Measurements from ENCODE around the gene MAGEB3. TPM values are rescaled to one million over a fixed set of nuclear protein-coding genes. Genes with fewer than 3 reads are reported as not detected.
A peak's percentile ranks its signal among the peaks of the same experiment; 100 is the strongest.

MAGEB3 gene
- total and polyA plus RNA-seq, 7 experiments from 2014 or later: not detected

- Histone ChIP-seq H3K27ac (ENCODE audit: low read depth, low read length) (no peak overlapping the region), H3K9me3 (ENCODE audit: control insufficient read depth in 2 of 3, low read length in 3 of 3) (no peaks in the 10 kb centered on the region), H3K4me3 (ENCODE audit: low read length) (no peak overlapping the region), H3K4me1 (ENCODE audit: control insufficient read depth in 2 of 2, insufficient read depth in 2 of 2, low read length in 2 of 2) (no peaks in the 10 kb centered on the region), H3K27me3 (ENCODE audit: control insufficient read depth in 2 of 2, insufficient read depth in 2 of 2, low read length in 2 of 2) (no peaks in the 10 kb centered on the region), H3K36me3 (ENCODE audit: control insufficient read depth in 2 of 3, insufficient read depth in 3 of 3, low read length in 3 of 3) (no peaks in the 10 kb centered on the region)
- Mint-ChIP-seq H3K4me3 (no peak overlapping the region), H3K9me3 (peaks cover 0 to 2% (median 0%) of the 10 kb centered on the region in 11 donors), H3K27ac (no peak overlapping the region), H3K36me3 (no peaks in the 10 kb centered on the region), H3K4me1 (peaks cover 0 to 14% (median 7%) of the 10 kb centered on the region in 7 donors), H3K27me3 (no peaks in the 10 kb centered on the region)
- intact Hi-C loops (cut with micrococcal nuclease): loop anchor here in 1 of 2 donors (5.0 kb wide), 1 partner anchor 227 kb away; no protein-coding TSS in a partner anchor
- DNase-seq: no peak
- CTCF ChIA-PET: no interaction called here
- POLR2A ChIA-PET: no interaction called here
- ATAC-seq: no peak
Measured at GRCh38 chrX:30275498-30275897, 45.0 kb downstream of the MAGEB3 start.

- ATAC-seq: no peak
- peaks cover 0 to 2% (median 0%) of the 10 kb centered on the region in 11 donors for H3K9me3 Mint-ChIP-seq
- no peaks in the 10 kb centered on the region for H3K36me3 ChIP-seq (ENCODE audit: control insufficient read depth in 2 of 3, insufficient read depth in 3 of 3, low read length in 3 of 3)
- H3K4me1 Mint-ChIP-seq: peaks cover 0 to 22% (median 7%) of the 10 kb centered on the region in 7 donors
- H3K27ac ChIP-seq (ENCODE audit: low read depth, low read length): no peak overlapping the region
- CTCF ChIA-PET: no interaction called here
- H3K4me3 ChIP-seq (ENCODE audit: low read length): no peak overlapping the region
- no peaks in the 10 kb centered on the region for H3K36me3 Mint-ChIP-seq
- intact Hi-C loops (cut with micrococcal nuclease): loop anchor here in 1 of 2 donors (5.0 kb wide), 1 partner anchor 224 kb away; no protein-coding TSS in a partner anchor
- no peak for DNase-seq
- POLR2A ChIA-PET: no interaction called here
- no peak overlapping the region for H3K27ac Mint-ChIP-seq
- no peaks in the 10 kb centered on the region for H3K27me3 ChIP-seq (ENCODE audit: control insufficient read depth in 2 of 2, insufficient read depth in 2 of 2, low read length in 2 of 2)
- no peak overlapping the region for H3K4me3 Mint-ChIP-seq
- H3K4me1 ChIP-seq (ENCODE audit: control insufficient read depth in 2 of 2, insufficient read depth in 2 of 2, low read length in 2 of 2): no peaks in the 10 kb centered on the region
- H3K27me3 Mint-ChIP-seq: no peaks in the 10 kb centered on the region
- H3K9me3 ChIP-seq (ENCODE audit: control insufficient read depth in 2 of 3, low read length in 3 of 3): no peaks in the 10 kb centered on the region
Measured at GRCh38 chrX:30278365-30278764, 47.9 kb downstream of the MAGEB3 start.

GRCh38 chrX:30280428-30280827 is 50.0 kb downstream of the MAGEB3 start:
- Mint-ChIP-seq H3K36me3 (no peaks in the 10 kb centered on the region), H3K27me3 (no peaks in the 10 kb centered on the region), H3K9me3 (peaks cover 0 to 2% (median 0%) of the 10 kb centered on the region in 11 donors), H3K4me3 (no peak overlapping the region), H3K27ac (no peak overlapping the region), H3K4me1 (peaks cover 0 to 22% (median 7%) of the 10 kb centered on the region in 7 donors)
- no peak overlapping the region for H3K27ac ChIP-seq (ENCODE audit: low read depth, low read length)
- CTCF ChIA-PET: no interaction called here
- intact Hi-C loops (cut with micrococcal nuclease): no loop called here
- no peak for ATAC-seq
- H3K9me3 ChIP-seq (ENCODE audit: control insufficient read depth in 2 of 3, low read length in 3 of 3): no peaks in the 10 kb centered on the region
- DNase-seq: peak in 5 of 9 donors; percentile 1 to 25 (median 10)
- H3K4me1 ChIP-seq (ENCODE audit: control insufficient read depth in 2 of 2, insufficient read depth in 2 of 2, low read length in 2 of 2): no peaks in the 10 kb centered on the region
- POLR2A ChIA-PET: no interaction called here
- no peak overlapping the region for H3K4me3 ChIP-seq (ENCODE audit: low read length)
- H3K27me3 ChIP-seq (ENCODE audit: control insufficient read depth in 2 of 2, insufficient read depth in 2 of 2, low read length in 2 of 2): no peaks in the 10 kb centered on the region
- H3K36me3 ChIP-seq (ENCODE audit: control insufficient read depth in 2 of 3, insufficient read depth in 3 of 3, low read length in 3 of 3): no peaks in the 10 kb centered on the region

GRCh38 chrX:30282527-30282926 is 52.1 kb downstream of the MAGEB3 start:
- Mint-ChIP-seq H3K36me3 (no peaks in the 10 kb centered on the region), H3K27me3 (no peaks in the 10 kb centered on the region), H3K9me3 (no peaks in the 10 kb centered on the region), H3K4me1 (peaks cover 0 to 22% (median 7%) of the 10 kb centered on the region in 7 donors), H3K27ac (no peak overlapping the region), H3K4me3 (no peak overlapping the region)
- ATAC-seq: no peak
- intact Hi-C loops (cut with micrococcal nuclease): no loop called here
- Histone ChIP-seq H3K4me3 (ENCODE audit: low read length) (no peak overlapping the region), H3K4me1 (ENCODE audit: control insufficient read depth in 2 of 2, insufficient read depth in 2 of 2, low read length in 2 of 2) (no peaks in the 10 kb centered on the region), H3K27me3 (ENCODE audit: control insufficient read depth in 2 of 2, insufficient read depth in 2 of 2, low read length in 2 of 2) (no peaks in the 10 kb centered on the region), H3K9me3 (ENCODE audit: control insufficient read depth in 2 of 3, low read length in 3 of 3) (no peaks in the 10 kb centered on the region), H3K27ac (ENCODE audit: low read depth, low read length) (no peak overlapping the region), H3K36me3 (ENCODE audit: control insufficient read depth in 2 of 3, insufficient read depth in 3 of 3, low read length in 3 of 3) (no peaks in the 10 kb centered on the region)
- DNase-seq: no peak
- POLR2A ChIA-PET: no interaction called here
- CTCF ChIA-PET: no interaction called here

- CTCF ChIA-PET: no interaction called here
- Histone ChIP-seq H3K9me3 (ENCODE audit: control insufficient read depth in 2 of 3, low read length in 3 of 3) (no peaks in the 10 kb centered on the region), H3K4me1 (ENCODE audit: control insufficient read depth in 2 of 2, insufficient read depth in 2 of 2, low read length in 2 of 2) (no peaks in the 10 kb centered on the region), H3K27ac (ENCODE audit: low read depth, low read length) (no peak overlapping the region), H3K4me3 (ENCODE audit: low read length) (no peak overlapping the region), H3K36me3 (ENCODE audit: control insufficient read depth in 2 of 3, insufficient read depth in 3 of 3, low read length in 3 of 3) (no peaks in the 10 kb centered on the region), H3K27me3 (ENCODE audit: control insufficient read depth in 2 of 2, insufficient read depth in 2 of 2, low read length in 2 of 2) (no peaks in the 10 kb centered on the region)
- H3K27me3 Mint-ChIP-seq: no peaks in the 10 kb centered on the region
- POLR2A ChIA-PET: no interaction called here
- H3K36me3 Mint-ChIP-seq: no peaks in the 10 kb centered on the region
- H3K4me3 Mint-ChIP-seq: no peak overlapping the region
- intact Hi-C loops (cut with micrococcal nuclease): no loop called here
- ATAC-seq (no peak), DNase-seq (no peak)
- no peaks in the 10 kb centered on the region for H3K9me3 Mint-ChIP-seq
- H3K4me1 Mint-ChIP-seq: peaks cover 0 to 22% (median 7%) of the 10 kb centered on the region in 7 donors
- H3K27ac Mint-ChIP-seq: no peak overlapping the region
Measured at GRCh38 chrX:30283456-30284200, 53.2 kb downstream of the MAGEB3 start.

Other genes with a start within 250 kb of the MAGEB3 start
- gene MAGEB2, start 15.1 kb upstream of the MAGEB3 start, total RNA-seq: not detected
- not detected for gene MAGEB2, start 15.1 kb upstream of the MAGEB3 start, polyA plus RNA-seq
- not detected for gene MAGEB4, start 11.3 kb downstream of the MAGEB3 start, total RNA-seq
- gene MAGEB4, start 11.3 kb downstream of the MAGEB3 start, polyA plus RNA-seq: not detected
- gene MAGEB1, start 16.5 kb downstream of the MAGEB3 start, total RNA-seq: not detected
- gene MAGEB1, start 16.5 kb downstream of the MAGEB3 start, polyA plus RNA-seq: not detected
- not detected for gene NR0B1, start 78.7 kb downstream of the MAGEB3 start, total RNA-seq
- not detected for gene NR0B1, start 78.7 kb downstream of the MAGEB3 start, polyA plus RNA-seq